ENCODE results near the gene FAM83C.
A peak's percentile ranks its signal among the peaks of the same experiment; 100 is the strongest.

The FAM83C gene

GRCh38 chr20:35291654-35292503 is at the start of gene FAM83C:
FAM83C (minus strand) TSS chr20:35292425; CDS start chr20:35292304, 121 bp downstream.
- DNase-seq: no peak

DNA sequence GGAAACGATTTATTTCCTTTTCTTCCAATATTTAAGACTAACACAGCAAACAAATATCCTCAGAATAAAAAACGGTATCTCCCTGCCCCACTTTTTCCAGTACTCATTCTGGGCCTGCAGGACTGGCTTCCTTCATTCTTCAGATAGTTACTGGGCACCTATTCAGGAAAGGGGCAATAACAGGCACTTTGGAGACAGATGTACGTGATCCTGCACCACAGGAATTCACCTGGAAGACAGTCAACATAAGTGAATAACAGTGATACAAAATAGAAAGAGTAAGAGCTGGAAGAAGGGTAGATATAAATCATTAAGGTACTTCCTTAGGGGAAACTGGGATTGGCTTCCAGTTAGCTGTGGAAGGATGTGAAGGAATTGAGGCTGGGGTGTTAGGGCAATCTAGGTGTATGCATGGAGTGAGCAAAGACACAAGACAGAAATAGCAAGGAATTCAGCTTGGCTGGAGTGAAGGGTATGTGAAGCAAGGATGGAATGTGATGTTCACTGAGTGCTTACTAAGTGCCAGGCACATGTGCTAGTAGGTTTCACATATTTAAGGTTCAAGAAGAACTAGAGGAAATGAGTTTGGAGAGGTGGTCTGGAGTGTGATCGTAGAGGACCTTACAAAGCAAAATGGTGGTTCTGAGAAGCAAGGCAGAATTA is 49.3 kb upstream of the FAM83C start:
- DNase-seq: no peak

GRCh38 chr20:35340436-35340835 is 48.2 kb upstream of the FAM83C start:
- no peak for DNase-seq

GRCh38 chr20:35339636-35340035 is 47.4 kb upstream of the FAM83C start:
- DNase-seq: no peak

DNA sequence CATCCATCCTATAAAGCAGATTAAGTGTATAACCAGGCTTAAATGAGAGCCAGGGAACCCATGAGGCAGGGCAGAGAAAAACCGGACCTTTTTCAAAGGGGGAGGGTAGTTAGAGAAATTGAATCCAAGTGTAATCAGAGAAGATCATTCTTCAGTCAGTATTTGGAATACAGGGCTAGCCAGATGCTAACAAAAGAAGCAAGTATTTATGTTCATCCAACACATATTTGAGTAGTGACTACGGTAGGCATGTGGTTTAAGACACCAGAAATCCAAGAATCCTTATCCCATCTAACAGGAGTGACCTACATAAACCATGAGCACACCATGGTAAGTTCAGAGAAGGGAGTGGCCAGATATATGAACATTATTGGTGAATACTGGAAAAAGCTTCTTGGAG is 46.8 kb upstream of the FAM83C start:
- no peak for DNase-seq

DNA sequence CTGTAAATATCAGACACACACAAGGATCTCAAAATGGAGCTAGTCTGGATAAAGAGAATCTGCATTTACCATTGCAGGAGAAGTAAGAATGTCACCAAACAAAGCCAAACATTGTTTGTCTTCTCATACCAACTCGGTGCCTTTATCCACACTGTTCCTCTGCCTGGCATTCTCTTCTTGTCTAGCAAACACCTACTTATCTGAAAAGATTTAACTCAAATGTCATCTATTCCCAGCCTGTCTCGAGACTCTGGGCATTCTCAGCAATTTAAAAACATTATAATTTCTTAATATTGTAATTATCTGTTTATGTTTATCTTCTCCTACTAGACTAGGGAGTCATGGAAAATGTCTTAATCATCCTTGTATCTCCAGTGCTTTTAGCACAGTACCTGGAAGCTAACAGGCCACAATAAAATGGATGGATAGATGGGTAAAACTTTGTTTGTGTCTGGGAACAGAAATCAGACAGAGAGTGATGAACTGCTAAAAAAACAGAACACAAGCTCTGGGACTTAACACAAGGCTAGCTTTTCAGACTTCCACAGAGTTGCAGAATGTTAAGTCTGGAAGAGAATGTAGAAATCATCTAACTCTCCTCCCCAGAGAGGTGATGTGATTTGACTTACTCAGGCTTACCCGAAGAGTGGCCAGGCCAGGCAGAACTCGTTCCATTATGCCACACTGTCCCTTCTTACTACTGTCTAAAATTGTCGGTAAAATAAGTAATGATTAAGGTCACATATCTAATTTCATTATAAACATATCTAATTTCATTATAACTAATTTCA is 42.3 kb upstream of the FAM83C start:
- no peak for DNase-seq

GRCh38 chr20:35333606-35334005 is 41.4 kb upstream of the FAM83C start:
- DNase-seq: no peak

DNA sequence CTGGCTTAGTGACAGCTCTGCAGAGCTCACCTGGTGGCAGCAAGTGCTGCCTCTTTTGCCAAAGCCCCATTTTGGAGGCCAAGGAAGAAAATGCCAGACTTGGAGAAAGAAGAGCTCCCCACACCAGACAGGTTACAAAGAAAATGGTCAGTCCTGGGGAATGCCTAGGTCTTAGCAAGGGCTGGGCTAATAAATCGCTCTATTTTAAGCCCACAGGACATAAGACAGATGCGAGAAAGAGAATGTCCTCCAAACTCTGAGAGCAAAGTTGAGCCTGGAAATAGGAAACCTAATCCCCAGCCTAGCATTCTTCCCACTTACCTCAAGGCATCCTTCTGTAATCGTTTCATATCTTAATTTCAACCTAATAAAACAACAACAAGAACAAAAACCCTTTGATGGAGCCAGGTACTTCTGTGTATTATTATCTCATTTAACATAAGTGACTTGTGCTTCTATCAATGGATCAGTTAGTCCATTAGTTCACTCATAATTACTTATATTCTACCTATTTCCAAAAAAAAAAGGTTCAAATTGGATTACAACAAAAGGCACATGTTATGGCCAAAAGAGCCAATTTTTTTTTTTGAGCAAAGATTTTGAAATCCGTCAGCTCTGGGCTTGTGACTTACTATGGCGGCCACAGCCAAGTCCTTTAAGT is 40.4 kb upstream of the FAM83C start:
- DNase-seq: no peak

GRCh38 chr20:35329435-35330139 is 37.4 kb upstream of the FAM83C start:
- peak; percentile 81 for DNase-seq

GRCh38 chr20:35328689-35329088 is 36.5 kb upstream of the FAM83C start:
- no peak for DNase-seq

DNA sequence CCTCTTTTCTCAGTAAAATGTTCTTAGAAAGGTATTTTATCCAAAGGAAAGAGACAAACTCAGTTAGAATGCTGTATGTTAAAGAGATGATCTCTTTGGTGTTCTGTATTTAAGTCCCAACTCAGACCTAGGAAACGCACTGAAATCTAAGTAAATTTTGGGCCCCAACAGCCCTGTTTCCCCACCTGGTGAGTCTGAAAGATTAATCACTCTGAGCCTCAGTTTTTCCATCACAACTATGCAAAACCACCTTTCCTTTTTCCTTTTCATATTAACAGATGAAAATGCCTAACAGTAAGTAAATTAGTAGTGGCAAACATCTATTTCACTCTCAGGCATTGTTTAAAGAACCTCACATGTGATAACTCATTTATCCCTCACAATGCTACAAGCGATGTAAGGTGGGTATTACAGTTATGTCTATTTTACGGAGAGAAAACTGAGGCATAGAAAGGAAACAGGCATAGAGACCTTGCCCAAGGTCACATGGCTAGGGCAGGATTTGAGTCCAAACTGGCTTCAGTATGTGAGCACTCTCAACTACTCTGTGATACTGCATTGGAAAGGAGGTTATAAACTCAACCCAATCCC is 36.0 kb upstream of the FAM83C start:
- DNase-seq: no peak

DNA sequence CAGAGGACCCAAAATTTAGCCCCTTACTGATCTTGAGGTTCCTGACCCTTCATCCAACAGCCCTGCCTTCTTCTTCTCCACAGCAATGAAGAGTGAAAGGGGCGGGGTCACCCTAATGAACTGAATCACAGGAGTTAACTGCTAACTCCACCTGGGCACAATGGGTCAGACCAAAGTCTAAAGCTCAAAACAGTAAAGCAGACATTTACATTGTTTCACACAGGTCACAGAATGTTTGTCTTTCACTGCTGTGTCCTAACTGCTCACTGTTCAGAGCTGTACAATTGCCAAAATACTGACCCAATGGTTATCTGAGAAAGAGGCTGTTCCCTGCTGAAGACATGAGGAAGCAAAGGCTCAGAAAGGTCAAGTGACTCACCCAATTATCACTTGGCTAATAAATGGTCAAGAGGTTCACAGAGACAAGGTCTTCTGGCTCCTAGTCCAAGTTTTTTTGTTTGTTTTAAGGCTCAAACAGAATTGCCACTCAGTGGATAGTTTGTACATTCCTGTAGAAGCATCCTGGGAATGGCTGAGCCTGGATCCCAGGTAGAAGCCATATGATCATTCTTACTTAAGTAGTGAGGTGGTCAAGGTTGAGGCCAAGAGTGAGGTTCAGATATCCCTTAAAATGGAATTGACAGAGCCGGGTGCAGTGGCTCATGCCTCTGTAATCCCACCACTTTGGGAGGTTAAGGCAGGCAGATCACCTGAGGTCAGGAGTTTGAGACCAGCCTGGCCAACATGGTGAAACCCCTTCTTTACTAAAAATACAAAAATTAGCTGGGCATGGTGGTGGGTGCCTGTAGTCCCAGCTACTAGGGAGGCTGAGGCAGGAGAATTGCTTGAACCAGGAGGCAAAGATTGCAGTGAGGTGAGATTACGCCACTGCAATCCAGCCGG is 35.1 kb upstream of the FAM83C start:
- no peak for DNase-seq

- no peak for DNase-seq
These were observed 34.5 kb upstream of the FAM83C start for GRCh38 chr20:35326740-35327073.

DNA sequence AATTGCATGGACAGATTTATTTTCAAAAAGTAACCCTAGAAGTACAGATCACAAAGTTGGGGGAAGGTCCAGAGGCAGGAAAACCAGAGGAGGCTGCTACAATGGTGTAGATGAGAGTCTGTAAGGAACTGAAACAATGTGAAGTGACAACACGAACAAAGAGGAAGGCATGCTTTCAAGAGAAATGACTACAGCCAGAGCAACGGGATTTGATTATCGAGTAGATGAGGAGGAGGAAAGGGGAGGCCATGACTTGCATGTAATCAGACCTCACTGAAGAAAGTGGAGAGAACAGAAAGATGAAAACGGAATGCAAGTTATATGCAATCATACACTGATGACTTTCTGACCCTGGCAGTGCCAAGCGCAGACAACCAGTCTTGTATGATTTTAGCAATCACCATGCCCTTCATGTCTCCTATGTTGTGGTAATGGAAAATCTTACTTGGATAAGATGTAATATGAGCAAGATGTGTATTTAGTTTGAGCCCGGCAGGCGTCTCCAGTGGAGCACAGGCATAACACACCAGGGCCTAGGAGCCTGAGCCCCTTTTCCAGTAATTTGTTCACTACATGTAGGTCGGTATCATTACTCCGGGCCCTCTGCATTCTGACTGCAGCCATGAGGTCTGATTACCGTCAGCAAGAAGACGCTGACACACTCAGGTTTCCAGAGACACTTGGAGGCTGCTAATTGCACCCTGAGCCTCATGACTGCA is 34.0 kb upstream of the FAM83C start:
- DNase-seq: no peak

DNA sequence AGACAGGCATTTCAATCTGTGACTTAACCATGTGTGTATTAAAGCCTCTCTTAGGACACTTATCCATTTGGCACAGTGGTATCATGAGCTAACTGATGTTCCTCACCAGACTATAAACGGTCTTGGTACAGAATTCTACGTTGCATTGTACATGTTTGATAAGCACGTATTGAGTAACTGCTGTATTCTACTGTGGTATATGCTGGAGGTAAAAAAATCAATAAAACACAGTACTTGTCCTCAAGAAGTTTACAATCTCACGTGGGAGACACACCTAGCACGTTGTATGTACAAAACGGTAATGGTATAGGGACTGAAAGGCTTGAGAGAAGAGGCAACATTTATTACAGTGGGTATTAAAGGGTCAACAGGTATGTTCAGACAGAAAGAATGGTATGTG is 33.2 kb upstream of the FAM83C start:
- no peak for DNase-seq

DNA sequence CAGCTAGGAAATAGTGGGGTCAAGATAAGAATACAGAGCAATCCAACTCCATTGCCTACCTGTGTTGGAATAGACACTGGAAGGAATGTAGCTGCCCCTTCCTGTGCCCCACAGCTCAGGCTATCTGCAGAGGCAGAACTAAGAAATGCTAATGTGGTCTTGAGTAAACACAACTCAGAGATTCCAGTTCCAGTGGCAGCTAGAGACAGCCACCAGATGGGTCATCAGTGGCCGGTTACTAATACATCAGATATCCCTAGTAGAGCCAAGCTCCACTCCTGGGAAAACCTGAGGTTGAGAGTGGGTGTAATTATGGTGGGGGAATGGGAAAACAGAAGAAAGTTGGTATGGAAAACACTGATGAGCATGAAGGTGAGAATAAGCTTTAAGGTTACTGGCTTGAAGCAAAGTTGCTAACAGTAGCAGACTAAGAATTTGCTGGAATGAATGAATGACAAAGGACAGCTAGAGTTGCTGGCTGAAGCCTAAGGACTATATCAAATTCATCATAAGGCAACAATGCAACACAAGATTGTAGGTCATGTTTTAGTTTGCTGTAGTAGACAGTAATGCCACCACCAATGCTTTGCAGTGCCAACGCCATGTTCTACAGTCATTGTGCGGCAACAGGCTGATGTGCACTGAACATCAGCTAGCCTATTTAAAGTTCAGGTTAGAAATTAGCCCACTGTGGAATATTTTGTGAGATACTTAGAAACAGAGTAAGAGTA is 28.3 kb upstream of the FAM83C start:
- no peak for DNase-seq

DNA sequence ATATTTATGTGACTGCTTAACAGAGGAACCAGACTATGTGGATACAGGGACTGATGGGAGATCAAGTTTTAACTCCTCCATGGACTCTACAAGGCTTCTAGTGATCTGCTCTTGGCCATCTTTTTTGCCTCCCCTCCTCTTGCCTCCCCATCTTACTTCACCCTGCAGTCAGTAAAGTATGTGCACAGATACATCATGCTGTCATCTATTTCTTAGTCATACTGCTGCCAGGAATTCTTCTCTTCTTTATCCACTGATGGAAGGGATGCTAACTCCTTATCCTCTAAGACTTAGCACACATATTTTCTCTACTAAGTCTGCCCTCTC is 27.6 kb upstream of the FAM83C start:
- DNase-seq: no peak

- no peak for DNase-seq
These were observed 27.1 kb upstream of the FAM83C start for GRCh38 chr20:35319192-35319870.

DNA sequence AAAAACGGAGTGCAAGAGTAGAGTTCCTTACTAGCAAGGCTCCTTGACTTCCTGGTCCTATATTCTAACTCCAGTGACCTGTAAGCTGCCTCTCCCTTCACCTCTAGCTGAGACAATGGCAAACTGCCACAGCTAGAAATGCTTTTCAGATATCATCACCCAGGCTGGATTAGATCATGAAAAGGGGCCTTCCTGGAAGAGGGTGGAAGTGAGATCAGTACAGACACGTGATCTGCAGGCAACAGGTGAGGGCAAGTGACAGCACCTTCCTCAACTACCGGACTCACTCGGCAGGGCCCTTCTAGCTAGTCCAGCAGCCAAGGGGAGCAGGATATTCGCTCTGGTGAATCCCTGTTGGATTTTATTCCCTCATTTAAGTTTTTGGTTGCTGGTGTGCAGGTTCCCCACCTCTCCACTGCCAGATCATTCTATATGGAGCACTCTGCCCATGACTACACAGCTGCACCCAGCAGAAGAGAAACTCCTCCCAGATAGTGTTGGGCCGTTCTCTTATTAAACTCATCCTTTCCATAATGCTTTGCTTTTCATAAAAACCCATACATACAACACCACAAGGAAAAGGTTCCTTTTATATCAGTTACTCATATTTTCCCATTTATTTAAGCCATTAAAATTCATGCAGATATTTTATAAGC is 26.4 kb upstream of the FAM83C start:
- DNase-seq: no peak

Measured in stimulated activated CD8-positive, alpha-beta memory T cell treated with anti-CD3 and anti-CD28 coated beads, Interleukin-4, amount 100 ng/mL, for 48 hours (primary cell).